ENCODE results near the gene CCL27. TPM values are rescaled to one million over a fixed set of nuclear protein-coding genes. Genes with fewer than 3 reads are reported as not detected.

Gene CCL27
- total RNA-seq, 2 experiments from 2014 or later = 0.69 TPM; not detected in 1

GRCh38 chr9:34620061-34620994 is 42.1 kb downstream of the CCL27 start, which contains the start of gene DCTN3:
TSS of gene DCTN3 (minus strand) at chr9:34620495. CDS start at chr9:34620464, 31 bp downstream.
- H3K27me3 Mint-ChIP-seq (ENCODE audit: low read depth) = peaks cover 20% of the 10 kb centered on the region
- H3K4me3 Mint-ChIP-seq = peak within 1 kb of the TSS; percentile 89
- peaks cover 8% of the 10 kb centered on the region for H3K36me3 Mint-ChIP-seq (ENCODE audit: low read depth)
- H3K4me1 Mint-ChIP-seq (ENCODE audit: low read depth) = peaks cover 21% of the 10 kb centered on the region
- CTCF ChIA-PET = interaction anchor here (0.5 to 4.5 kb wide), 12 partner anchors 8 to 539 kb away, joined by 3 to 62 read pairs (median 4); partner anchors contain the start of genes ARID3C and RPP25L
- peak within 1 kb of the TSS; percentile 39 for H3K27ac Mint-ChIP-seq
- peak; percentile 96 for DNase-seq
- intact Hi-C loops (cut with micrococcal nuclease) = loop anchor here (1.0 kb wide), 2 partner anchors 8 to 14 kb away; partner anchors contain the start of gene RPP25L
- H3K9me3 Mint-ChIP-seq = no peaks in the 10 kb centered on the region

- Mint-ChIP-seq H3K4me1 (ENCODE audit: low read depth) (peaks cover 30% of the 10 kb centered on the region), H3K4me3 (no peak overlapping the region), H3K36me3 (ENCODE audit: low read depth) (peaks cover 8% of the 10 kb centered on the region), H3K9me3 (no peaks in the 10 kb centered on the region), H3K27ac (no peak overlapping the region), H3K27me3 (ENCODE audit: low read depth) (no peaks in the 10 kb centered on the region)
- CTCF ChIA-PET = interaction anchor here (1.1 to 8.4 kb wide), 3 partner anchors 21 to 87 kb away, joined by 3 to 123 read pairs (median 5); partner anchors contain the start of gene SIGMAR1
- DNase-seq = no peak
- intact Hi-C loops (cut with micrococcal nuclease) = no loop called here
Observed at GRCh38 chr9:34615132-34615531, 47.3 kb downstream of the CCL27 start.

- peak; percentile 78 for DNase-seq
- peak overlapping the region; percentile 87 for H3K4me3 Mint-ChIP-seq
- CTCF ChIA-PET = interaction anchor here (0.6 to 8.4 kb wide), 13 partner anchors 10 to 90 kb away, joined by 3 to 123 read pairs (median 4); partner anchors contain the start of genes GALT and SIGMAR1
Observed at GRCh38 chr9:34612788-34613390, 49.6 kb downstream of the CCL27 start.

More at GRCh38 chr9:34612788-34613390, 49.6 kb downstream of the CCL27 start:
- Mint-ChIP-seq H3K36me3 (ENCODE audit: low read depth) (peaks cover 8% of the 10 kb centered on the region), H3K27ac (peak overlapping the region; percentile 63), H3K4me1 (ENCODE audit: low read depth) (peaks cover 21% of the 10 kb centered on the region), H3K27me3 (ENCODE audit: low read depth) (no peaks in the 10 kb centered on the region), H3K9me3 (no peaks in the 10 kb centered on the region)
- intact Hi-C loops (cut with micrococcal nuclease) = loop anchor here (1.0 kb wide), 5 partner anchors 7 to 155 kb away; partner anchors contain the start of genes DCTN3, DNAI1 and FAM219A

Other genes starting within 250 kb of the CCL27 start
- 10 to 100 TPM; 11.1 to 11.6 TPM for gene FAM219A, start 204.1 kb downstream of the CCL27 start, total RNA-seq
- gene DNAI1, start 203.9 kb downstream of the CCL27 start, total RNA-seq = under 1 TPM in 1 of 2 experiments, not detected in 1; 0.26 TPM
- under 1 TPM; 0.19 to 0.27 TPM for gene ENHO, start 139.7 kb downstream of the CCL27 start, total RNA-seq
- not detected for gene CNTFR, start 72.9 kb downstream of the CCL27 start, total RNA-seq
- 10 to 100 TPM; 25.7 to 27.0 TPM for gene RPP25L, start 50.6 kb downstream of the CCL27 start, total RNA-seq
- gene DCTN3, start 42.2 kb downstream of the CCL27 start, total RNA-seq = 10 to 100 TPM; 86.1 to 87.5 TPM
- under 1 TPM; 0.29 to 0.37 TPM for gene ARID3C, start 33.6 kb downstream of the CCL27 start, total RNA-seq
- 10 to 100 TPM; 58.9 TPM for gene SIGMAR1, start 24.9 kb downstream of the CCL27 start, total RNA-seq
- 10 to 100 TPM; 42.0 to 44.6 TPM for gene GALT, start 16.0 kb downstream of the CCL27 start, total RNA-seq
- 10 to 100 TPM; 12.1 to 13.0 TPM for gene IL11RA, start 10.5 kb downstream of the CCL27 start, total RNA-seq
- gene CCL19, start 28.6 kb upstream of the CCL27 start, total RNA-seq = not detected
- gene CCL21, start 47.5 kb upstream of the CCL27 start, total RNA-seq = not detected